B cell (primary cell): ENCODE data around the gene SS18L1. TPM values are rescaled to one million over a fixed set of nuclear protein-coding genes. Genes with fewer than 3 reads are reported as not detected.

Source experiments
- ATAC-seq: fragments of 200-7000 bp; cut with Tn5 transposase; one replicate; pipeline ENCODE4 v1.10.0; 2021; ENCODE audit warnings: low read depth, mild to moderate bottlenecking, moderate number of reproducible peaks, moderate library complexity
- CTCF ChIA-PET: fragments of 350-600 bp; sonication (Branson Sonifier 250); formaldehyde crosslinking; loops from one replicate; lab custom pipeline; 2021; ENCODE audit warnings: antibody characterized with exemption, inconsistent platforms; lab: Charles Lee
- POLR2A ChIA-PET: fragments of 350-600 bp; sonication (Branson Sonifier 250); formaldehyde crosslinking; loops from one replicate; lab custom pipeline; 2021; ENCODE audit warnings: antibody characterized with exemption; lab: Charles Lee
- DNase-seq: peaks from one replicate; pipeline ENCODE4 v3.0.0; 2013
- H2AFZ ChIP-seq: 2 replicates; pipeline ENCODE4 v1.6.1; 2012; ENCODE audit warnings: mild to moderate bottlenecking, low read depth, low read length; ENCODE audit not compliant: insufficient read depth, poor library complexity, severe bottlenecking
- H3K27ac ChIP-seq, 2 donors: 1 replicate in 1 of 2; 2 replicates in 1 of 2; pipeline ENCODE4 v1.5.1; 2012 to 2013; ENCODE audit warnings: low read length in 2 of 2, mild to moderate bottlenecking in 2 of 2, moderate library complexity in 1 of 2
- H3K27me3 ChIP-seq, 4 experiments: fragments of 200-600 bp in 1 of 4; sonication (generic) in 1 of 4; replicated peaks in 1 of 4; 1 replicate in 2 of 4; 2 replicates in 2 of 4; pipeline versions ENCODE4 v1.6.1 to v1.7.0; 2013 to 2016; ENCODE audit warnings: low read length in 3 of 4, mild to moderate bottlenecking in 2 of 4, mixed read lengths in 1 of 4, moderate library complexity in 1 of 4; ENCODE audit not compliant: insufficient read depth in 4 of 4, control insufficient read depth in 3 of 4; ENCODE audit errors: control extremely low read depth in 1 of 4
- H3K36me3 ChIP-seq, 2 experiments: replicated peaks in 1 of 2; 1 replicate in 1 of 2; 2 replicates in 1 of 2; pipeline versions ENCODE4 v1.6.1 to v1.7.1; 2013; ENCODE audit warnings: low read length in 1 of 2; ENCODE audit not compliant: insufficient read depth in 2 of 2, control insufficient read depth in 1 of 2; ENCODE audit errors: control extremely low read depth in 1 of 2, extremely low read depth in 1 of 2
- H3K4me1 ChIP-seq, 2 donors: fragments of 200-600 bp in 1 of 2; sonication (generic) in 1 of 2; 1 replicate in 1 of 2; 2 replicates in 1 of 2; pipeline versions ENCODE4 v1.5.1 to v1.6.1; 2013 to 2017; ENCODE audit warnings: low read length in 2 of 2; ENCODE audit not compliant: control insufficient read depth in 2 of 2, insufficient read depth in 2 of 2
- H3K4me2 ChIP-seq: replicated peaks from 2 replicates; pipeline ENCODE3; 2012; ENCODE audit warnings: mild to moderate bottlenecking, low read depth, low read length; ENCODE audit not compliant: poor library complexity, severe bottlenecking
- H3K4me3 ChIP-seq, 5 experiments: fragments of 200-600 bp in 1 of 5; sonication (generic) in 1 of 5; 1 replicate in 3 of 5; 2 replicates in 2 of 5; pipeline versions ENCODE4 v1.5.1 to v1.7.0; 2011 to 2016; ENCODE audit warnings: low read length in 4 of 5, mild to moderate bottlenecking in 4 of 5, low read depth in 2 of 5, control low read depth in 1 of 5, moderate library complexity in 1 of 5; ENCODE audit not compliant: insufficient read depth in 1 of 5; ENCODE audit errors: control extremely low read depth in 1 of 5, extremely low read depth in 1 of 5
- H3K79me2 ChIP-seq: fragments of 200-600 bp; sonication (generic); one replicate; pipeline ENCODE4 v1.6.0; 2016; ENCODE audit warnings: low read length; ENCODE audit not compliant: control insufficient read depth, insufficient read depth
- H3K9ac ChIP-seq: fragments of 200-600 bp; sonication (generic); 2 replicates; pipeline ENCODE4 v1.6.1; 2017; ENCODE audit warnings: mild to moderate bottlenecking, low read length, moderate library complexity
- H3K9me3 ChIP-seq, 3 donors: one replicate each; pipeline versions ENCODE4 v1.6.1 to v1.7.1; 2013; ENCODE audit warnings: low read length in 2 of 3; ENCODE audit not compliant: control insufficient read depth in 2 of 3, insufficient read depth in 1 of 3; ENCODE audit errors: control extremely low read depth in 1 of 3
- H4K20me1 ChIP-seq: 2 replicates; pipeline ENCODE4 v1.6.0; 2012; ENCODE audit warnings: mild to moderate bottlenecking, low read length; ENCODE audit not compliant: insufficient read depth, control insufficient read depth, poor library complexity, severe bottlenecking
- H3K27ac Mint-ChIP-seq: one replicate; pipeline ENCODE4 v1.8.0; 2021; ENCODE audit warnings: mixed read lengths
- H3K27me3 Mint-ChIP-seq: one replicate; pipeline ENCODE4 v1.8.0; 2021; ENCODE audit warnings: mixed read lengths
- H3K4me1 Mint-ChIP-seq: one replicate; pipeline ENCODE4 v1.8.0; 2021; ENCODE audit warnings: mixed read lengths
- H3K4me3 Mint-ChIP-seq: one replicate; pipeline ENCODE4 v1.8.0; 2021; ENCODE audit warnings: mixed read lengths
- H3K9me3 Mint-ChIP-seq: one replicate; pipeline ENCODE4 v1.8.0; 2022; ENCODE audit warnings: mixed read lengths; ENCODE audit not compliant: insufficient read depth
- EZH2 ChIP-seq: IDR thresholded peaks from 2 replicates; pipeline ENCODE4 v1.6.1; 2012; ENCODE audit warnings: borderline replicate concordance, low read depth, mild to moderate bottlenecking, moderate library complexity, low read length; ENCODE audit not compliant: insufficient read depth, poor library complexity, severe bottlenecking
- WGBS: methylation state at CpG from one replicate; pipeline ENCODE4 v1.1.5; 2013; ENCODE audit warnings: missing lambda C conversion rate; ENCODE audit not compliant: insufficient coverage; 5-methylcytosine and 5-hydroxymethylcytosine counted together
- intact Hi-C: fragments of 100-400 bp; cut with micrococcal nuclease; formaldehyde crosslinking; loops from one replicate; pipeline ENCODE4 v1.10.0; 2022
- polyA plus RNA-seq: library from polyadenylated mRNA; depleted of rRNA; stranded (reverse); fragments of >200 nt; gene quantifications from 2 replicates; pipeline ENCODE4 v1.2.3, GENCODE V29; 2012
- total RNA-seq, 2 donors: library from RNA; stranded (reverse); fragments of 120-200 nt in 1 of 2; gene quantifications; 1 replicate in 1 of 2; 2 replicates in 1 of 2; pipeline versions ENCODE4 v1.2.3 to v1.2.4, GENCODE V29; 2013 to 2022
- TF ChIP-seq, protein P1 (sequence below): fragments of 200-600 bp; IDR thresholded peaks from one replicate; pipeline ENCODE4 v1.8.0; 2022; ENCODE audit warnings: antibody characterized with exemption, mild to moderate bottlenecking

Gene SS18L1
- total and polyA plus RNA-seq, 2 donors (not counting 1 experiment from before 2014, with no cell fraction given): 15.4 to 20.7 TPM

DNA sequence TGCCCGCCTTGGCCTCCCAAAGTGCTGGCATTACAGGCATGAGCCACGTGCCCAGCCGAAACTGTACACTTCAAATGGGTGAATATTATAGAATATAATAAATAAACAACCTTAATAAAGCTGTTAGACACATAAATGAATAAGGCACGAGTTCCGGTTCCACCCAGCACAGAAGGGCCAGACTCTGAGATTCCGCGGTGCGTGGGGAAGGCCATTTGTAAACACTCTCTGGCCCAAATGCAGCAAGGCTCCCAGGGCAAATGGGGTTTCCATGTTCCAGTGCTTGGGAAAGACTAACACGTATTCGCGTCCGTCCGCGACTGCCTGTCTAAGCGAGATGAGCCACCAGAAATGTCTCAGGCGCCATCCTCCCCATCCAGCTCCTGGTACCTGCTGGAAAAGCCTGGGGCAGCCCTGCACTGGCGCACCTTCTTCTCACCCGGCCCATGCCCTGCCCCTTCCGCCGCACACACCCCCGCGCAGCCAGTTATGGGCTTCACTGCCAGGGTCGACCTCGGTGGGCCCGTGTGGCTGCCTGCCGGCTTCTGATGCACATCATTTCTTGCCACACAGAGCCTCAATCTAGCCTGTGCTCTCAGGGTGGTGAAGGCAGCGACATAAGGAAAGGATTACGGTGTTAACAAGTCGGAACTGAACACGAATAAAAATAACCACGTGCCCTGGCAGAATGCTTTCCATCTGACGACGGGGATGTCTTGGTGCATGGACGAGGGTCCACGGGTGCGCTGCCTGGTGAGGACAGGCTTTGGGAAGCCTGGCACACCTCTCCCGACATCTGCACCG, 26.8 kb upstream of the SS18L1 start:
- peaks cover 7 to 16% of the 10 kb centered on the region in 2 donors for H3K4me1 ChIP-seq
- H4K20me1 ChIP-seq: no peaks in the 10 kb centered on the region
- H3K4me3 ChIP-seq: no peak overlapping the region
- H3K9me3 ChIP-seq: peaks cover 0 to 68% (median 20%) of the 10 kb centered on the region in 3 donors
- H3K27me3 ChIP-seq: peaks cover 0 to 16% (median 0%) of the 10 kb centered on the region in 4 experiments
- TF ChIP-seq, protein P1, sequence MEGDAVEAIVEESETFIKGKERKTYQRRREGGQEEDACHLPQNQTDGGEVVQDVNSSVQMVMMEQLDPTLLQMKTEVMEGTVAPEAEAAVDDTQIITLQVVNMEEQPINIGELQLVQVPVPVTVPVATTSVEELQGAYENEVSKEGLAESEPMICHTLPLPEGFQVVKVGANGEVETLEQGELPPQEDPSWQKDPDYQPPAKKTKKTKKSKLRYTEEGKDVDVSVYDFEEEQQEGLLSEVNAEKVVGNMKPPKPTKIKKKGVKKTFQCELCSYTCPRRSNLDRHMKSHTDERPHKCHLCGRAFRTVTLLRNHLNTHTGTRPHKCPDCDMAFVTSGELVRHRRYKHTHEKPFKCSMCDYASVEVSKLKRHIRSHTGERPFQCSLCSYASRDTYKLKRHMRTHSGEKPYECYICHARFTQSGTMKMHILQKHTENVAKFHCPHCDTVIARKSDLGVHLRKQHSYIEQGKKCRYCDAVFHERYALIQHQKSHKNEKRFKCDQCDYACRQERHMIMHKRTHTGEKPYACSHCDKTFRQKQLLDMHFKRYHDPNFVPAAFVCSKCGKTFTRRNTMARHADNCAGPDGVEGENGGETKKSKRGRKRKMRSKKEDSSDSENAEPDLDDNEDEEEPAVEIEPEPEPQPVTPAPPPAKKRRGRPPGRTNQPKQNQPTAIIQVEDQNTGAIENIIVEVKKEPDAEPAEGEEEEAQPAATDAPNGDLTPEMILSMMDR: no peak
- no peak for TF ChIP-seq EZH2
- H3K4me2 ChIP-seq: no peak overlapping the region
- no peaks in the 10 kb centered on the region for H3K79me2 ChIP-seq
- H3K9ac ChIP-seq: no peak overlapping the region
- intact Hi-C loops: no loop called here
- CTCF ChIA-PET: no interaction called here
- Mint-ChIP-seq H3K4me1 (peaks cover 4% of the 10 kb centered on the region), H3K9me3 (peaks cover 3% of the 10 kb centered on the region), H3K4me3 (no peak overlapping the region), H3K27me3 (peaks cover 2% of the 10 kb centered on the region), H3K27ac (no peak overlapping the region)
- POLR2A ChIA-PET: no interaction called here
- ATAC-seq (no peak), DNase-seq (no peak)
- 95% methylated on average over 35 of the region's 38 CpGs for WGBS
- no peak overlapping the region for H2AFZ ChIP-seq
- no peak overlapping the region for H3K27ac ChIP-seq
- H3K36me3 ChIP-seq: no peaks in the 10 kb centered on the region

DNA sequence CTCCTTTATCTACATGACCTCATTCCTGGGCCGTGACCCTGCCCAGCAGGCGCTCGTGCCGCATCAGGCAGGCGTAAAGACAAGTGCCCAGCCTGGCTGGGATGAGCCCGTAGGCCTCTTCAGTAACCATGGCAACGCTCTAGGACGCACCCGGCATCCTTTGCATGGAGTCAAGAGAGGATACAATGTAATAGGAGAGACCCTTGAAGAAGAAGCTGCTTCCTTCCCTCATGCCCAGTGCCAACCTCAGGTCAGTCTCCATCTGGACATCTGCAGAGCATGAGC, 26.3 kb upstream of the SS18L1 start:
- no peak overlapping the region for H3K27ac Mint-ChIP-seq
- POLR2A ChIA-PET: no interaction called here
- H3K4me3 Mint-ChIP-seq: no peak overlapping the region
- H2AFZ ChIP-seq: peak overlapping the region; percentile 16
- no peak overlapping the region for H3K4me3 ChIP-seq
- peaks cover 4% of the 10 kb centered on the region for H3K4me1 Mint-ChIP-seq
- H3K4me1 ChIP-seq: peaks cover 7 to 16% of the 10 kb centered on the region in 2 donors
- TF ChIP-seq, protein P1: no peak
- TF ChIP-seq EZH2: no peak
- H3K9me3 Mint-ChIP-seq: peaks cover 3% of the 10 kb centered on the region
- no peak for DNase-seq
- H3K36me3 ChIP-seq: no peaks in the 10 kb centered on the region
- H3K79me2 ChIP-seq: no peaks in the 10 kb centered on the region
- H3K4me2 ChIP-seq: no peak overlapping the region
- H3K27me3 Mint-ChIP-seq: peaks cover 2% of the 10 kb centered on the region
- CTCF ChIA-PET: no interaction called here
- peaks cover 0 to 13% (median 0%) of the 10 kb centered on the region in 4 experiments for H3K27me3 ChIP-seq
- no peaks in the 10 kb centered on the region for H4K20me1 ChIP-seq
- no peak for ATAC-seq
- H3K27ac ChIP-seq: no peak overlapping the region
- intact Hi-C loops: no loop called here
- H3K9ac ChIP-seq: no peak overlapping the region
- H3K9me3 ChIP-seq: peaks cover 0 to 62% (median 16%) of the 10 kb centered on the region in 3 donors
- WGBS: 88% methylated on average over 9 of the region's 9 CpGs
